Suprapubic skin (tissue), 4 donors: ENCODE data around the gene RYR3.

ENCODE experiments used
- CTCF ChIP-seq, 2 donors: fragments of 200-600 bp in 1 of 2; fragments of 450-650 bp in 1 of 2; sonication (generic) in 1 of 2; IDR thresholded peaks; one replicate each; pipeline ENCODE4 v1.5.1; 2016 to 2019; ENCODE audit warnings: antibody characterized with exemption in 2 of 2, mild to moderate bottlenecking in 1 of 2, moderate library complexity in 1 of 2
- POLR2A ChIP-seq, 2 donors: fragments of 450-650 bp; IDR thresholded peaks; one replicate each; pipeline ENCODE4 v1.6.1; 2017; ENCODE audit warnings: antibody characterized with exemption in 2 of 2, mild to moderate bottlenecking in 2 of 2, moderate library complexity in 2 of 2
- POLR2AphosphoS5 ChIP-seq, 3 donors: sonication (generic); formaldehyde crosslinking; IDR thresholded peaks; one replicate each; pipeline ENCODE4 v1.6.1; 2017; ENCODE audit warnings: antibody characterized with exemption in 3 of 3

GRCh38 chr15:33797651-33798050 lies 486.9 kb downstream of the RYR3 start:
- TF ChIP-seq POLR2A (IDR thresholded peaks at IDR 0.05) (no peak), CTCF (IDR thresholded peaks at IDR 0.05) (no peak), POLR2AphosphoS5 (IDR thresholded peaks at IDR 0.05) (no peak)
